Suprapubic skin (tissue), 4 donors: ENCODE data around the gene SMTNL2.

Experiments used
- EP300 ChIP-seq: sonication (generic); formaldehyde crosslinking; IDR thresholded peaks from one replicate; pipeline ENCODE4 v1.6.1; 2017; ENCODE audit warnings: antibody characterized with exemption
- POLR2A ChIP-seq, 2 donors: fragments of 450-650 bp; IDR thresholded peaks; one replicate each; pipeline ENCODE4 v1.6.1; 2017; ENCODE audit warnings: antibody characterized with exemption in 2 of 2, mild to moderate bottlenecking in 2 of 2, moderate library complexity in 2 of 2
- POLR2AphosphoS5 ChIP-seq, 3 donors: sonication (generic); formaldehyde crosslinking; IDR thresholded peaks; one replicate each; pipeline ENCODE4 v1.6.1; 2017; ENCODE audit warnings: antibody characterized with exemption in 3 of 3
- TF ChIP-seq, protein P1 (sequence below), 2 donors: fragments of 200-600 bp in 1 of 2; fragments of 450-650 bp in 1 of 2; sonication (generic) in 1 of 2; IDR thresholded peaks; one replicate each; pipeline ENCODE4 v1.5.1; 2016 to 2019; ENCODE audit warnings: antibody characterized with exemption in 2 of 2, mild to moderate bottlenecking in 1 of 2, moderate library complexity in 1 of 2

DNA sequence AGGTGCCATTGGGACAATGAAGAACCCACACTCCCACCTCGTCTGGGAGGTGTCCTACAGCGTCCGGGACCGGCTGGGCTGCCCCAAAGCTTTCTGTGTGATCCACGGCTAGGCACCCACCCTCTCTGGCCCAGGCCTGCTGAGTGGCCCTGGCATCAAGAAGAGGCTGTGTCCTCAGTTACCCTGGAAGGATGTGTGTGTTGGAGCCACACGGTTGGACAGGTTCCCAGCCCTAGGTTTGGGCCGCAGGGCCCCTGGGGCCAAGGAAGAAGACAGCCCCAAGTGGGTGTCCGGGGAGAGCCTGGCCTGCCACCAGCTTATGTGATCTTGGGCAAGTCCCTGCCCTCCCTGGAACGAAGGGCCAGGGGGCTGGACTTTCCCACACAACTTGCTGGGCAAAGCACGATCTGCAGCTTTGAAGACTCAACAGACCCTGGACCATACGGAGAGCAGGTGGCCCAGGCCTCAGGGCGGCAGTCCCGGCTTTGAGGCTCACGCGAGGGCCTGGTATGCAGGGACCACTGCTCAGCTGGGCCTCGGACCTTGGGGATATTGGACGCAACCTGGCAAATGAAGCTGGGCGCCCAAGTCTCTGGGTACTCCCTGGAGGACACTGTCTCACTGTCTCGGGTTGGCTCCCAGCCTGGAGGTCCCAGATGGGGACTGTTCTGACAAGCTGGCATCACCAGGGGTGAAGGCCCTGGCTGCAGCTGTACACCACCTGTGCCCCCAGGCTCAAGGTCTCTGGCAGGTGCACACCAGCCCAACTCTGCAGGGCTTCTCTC lies 46.7 kb upstream of the SMTNL2 start:
- TF ChIP-seq, protein P1, sequence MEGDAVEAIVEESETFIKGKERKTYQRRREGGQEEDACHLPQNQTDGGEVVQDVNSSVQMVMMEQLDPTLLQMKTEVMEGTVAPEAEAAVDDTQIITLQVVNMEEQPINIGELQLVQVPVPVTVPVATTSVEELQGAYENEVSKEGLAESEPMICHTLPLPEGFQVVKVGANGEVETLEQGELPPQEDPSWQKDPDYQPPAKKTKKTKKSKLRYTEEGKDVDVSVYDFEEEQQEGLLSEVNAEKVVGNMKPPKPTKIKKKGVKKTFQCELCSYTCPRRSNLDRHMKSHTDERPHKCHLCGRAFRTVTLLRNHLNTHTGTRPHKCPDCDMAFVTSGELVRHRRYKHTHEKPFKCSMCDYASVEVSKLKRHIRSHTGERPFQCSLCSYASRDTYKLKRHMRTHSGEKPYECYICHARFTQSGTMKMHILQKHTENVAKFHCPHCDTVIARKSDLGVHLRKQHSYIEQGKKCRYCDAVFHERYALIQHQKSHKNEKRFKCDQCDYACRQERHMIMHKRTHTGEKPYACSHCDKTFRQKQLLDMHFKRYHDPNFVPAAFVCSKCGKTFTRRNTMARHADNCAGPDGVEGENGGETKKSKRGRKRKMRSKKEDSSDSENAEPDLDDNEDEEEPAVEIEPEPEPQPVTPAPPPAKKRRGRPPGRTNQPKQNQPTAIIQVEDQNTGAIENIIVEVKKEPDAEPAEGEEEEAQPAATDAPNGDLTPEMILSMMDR (IDR thresholded peaks at IDR 0.05), result no peak
- TF ChIP-seq POLR2AphosphoS5 (IDR thresholded peaks at IDR 0.05) (no peak), POLR2A (IDR thresholded peaks at IDR 0.05) (no peak), EP300 (no peak)
